NB4 (cell line): ENCODE results near the gene LRP6.

Experiments
- POLR2A ChIP-seq: IDR thresholded peaks from 2 replicates; pipeline ENCODE4 v1.6.1; 2011; ENCODE audit warnings: mild to moderate bottlenecking; ENCODE audit not compliant: insufficient read length; ENCODE audit errors: extremely low read depth
- TF ChIP-seq, protein P1 (sequence below): IDR thresholded peaks from one replicate; pipeline ENCODE4 v1.5.1; 2012; ENCODE audit warnings: low read depth, low read length
- TF ChIP-seq, protein P2 (sequence below): IDR thresholded peaks from 2 replicates; pipeline ENCODE4 v1.6.1; 2011; ENCODE audit warnings: low read depth, low read length

DNA sequence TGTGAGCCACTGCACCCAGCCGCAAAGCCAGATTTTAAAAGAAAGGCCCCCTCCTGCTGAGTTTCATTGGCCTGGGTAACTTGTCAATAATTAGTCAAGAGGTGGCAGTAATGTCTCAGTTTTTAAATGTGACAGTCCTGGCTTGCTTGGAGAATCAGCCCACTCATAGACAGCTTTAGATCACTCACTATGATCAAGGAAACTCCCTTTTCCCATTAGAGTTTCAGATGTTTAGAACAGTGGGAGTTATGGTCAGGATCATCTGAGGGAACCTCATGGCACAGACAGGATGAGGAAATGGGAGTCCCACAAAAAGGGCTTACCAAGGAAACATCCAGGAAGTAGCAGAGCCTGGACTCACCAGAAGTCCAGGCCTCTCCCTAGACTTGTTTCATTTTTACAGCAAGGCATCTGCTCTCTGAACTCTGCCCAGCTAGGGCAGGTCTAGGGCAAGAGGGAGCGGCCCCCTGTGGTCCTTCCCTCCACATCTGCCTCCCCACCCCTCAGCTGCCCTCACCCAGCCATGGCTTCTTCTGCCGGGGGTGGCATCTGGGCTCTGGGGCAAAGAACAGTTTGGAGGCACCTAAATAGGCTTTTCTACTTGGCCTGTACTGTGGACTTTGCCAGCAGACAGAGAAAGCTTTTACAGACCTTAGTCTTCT lies 184.9 kb downstream of the LRP6 start:
- TF ChIP-seq, protein P1, sequence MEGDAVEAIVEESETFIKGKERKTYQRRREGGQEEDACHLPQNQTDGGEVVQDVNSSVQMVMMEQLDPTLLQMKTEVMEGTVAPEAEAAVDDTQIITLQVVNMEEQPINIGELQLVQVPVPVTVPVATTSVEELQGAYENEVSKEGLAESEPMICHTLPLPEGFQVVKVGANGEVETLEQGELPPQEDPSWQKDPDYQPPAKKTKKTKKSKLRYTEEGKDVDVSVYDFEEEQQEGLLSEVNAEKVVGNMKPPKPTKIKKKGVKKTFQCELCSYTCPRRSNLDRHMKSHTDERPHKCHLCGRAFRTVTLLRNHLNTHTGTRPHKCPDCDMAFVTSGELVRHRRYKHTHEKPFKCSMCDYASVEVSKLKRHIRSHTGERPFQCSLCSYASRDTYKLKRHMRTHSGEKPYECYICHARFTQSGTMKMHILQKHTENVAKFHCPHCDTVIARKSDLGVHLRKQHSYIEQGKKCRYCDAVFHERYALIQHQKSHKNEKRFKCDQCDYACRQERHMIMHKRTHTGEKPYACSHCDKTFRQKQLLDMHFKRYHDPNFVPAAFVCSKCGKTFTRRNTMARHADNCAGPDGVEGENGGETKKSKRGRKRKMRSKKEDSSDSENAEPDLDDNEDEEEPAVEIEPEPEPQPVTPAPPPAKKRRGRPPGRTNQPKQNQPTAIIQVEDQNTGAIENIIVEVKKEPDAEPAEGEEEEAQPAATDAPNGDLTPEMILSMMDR = peak; percentile 14
- TF ChIP-seq POLR2A = no peak
- TF ChIP-seq, protein P2, sequence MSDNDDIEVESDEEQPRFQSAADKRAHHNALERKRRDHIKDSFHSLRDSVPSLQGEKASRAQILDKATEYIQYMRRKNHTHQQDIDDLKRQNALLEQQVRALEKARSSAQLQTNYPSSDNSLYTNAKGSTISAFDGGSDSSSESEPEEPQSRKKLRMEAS = no peak
